NCI-H1092 (cell line): ENCODE results near the gene BST1.

Source experiments
- DNase-seq: peaks from one replicate; lab custom pipeline; 2025; lab: John Stamatoyannopoulos, UW

Gene BST1

DNA sequence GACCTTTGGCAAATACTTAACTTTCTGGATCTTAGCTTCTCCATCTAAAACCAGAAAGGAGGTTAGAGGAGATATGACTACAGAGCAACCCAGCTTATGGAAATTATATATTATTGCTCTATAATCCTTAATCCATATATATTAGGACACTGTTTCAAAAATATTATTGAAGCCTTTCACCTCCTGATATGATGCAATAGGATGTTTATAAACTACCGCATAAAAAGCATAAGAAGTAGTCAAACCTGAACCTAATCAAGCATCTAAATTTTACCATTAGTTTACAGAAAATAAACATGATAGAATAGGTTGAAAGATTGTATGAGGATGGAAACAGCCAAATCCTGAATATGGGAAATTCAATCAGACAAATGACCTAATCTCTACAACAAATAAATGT, 26.8 kb upstream of the BST1 start:
- no peak for DNase-seq

GRCh38 chr4:15676899-15677298, 26.0 kb upstream of the BST1 start:
- no peak for DNase-seq

GRCh38 chr4:15677507-15677988, 25.3 kb upstream of the BST1 start:
- DNase-seq: no peak

DNA sequence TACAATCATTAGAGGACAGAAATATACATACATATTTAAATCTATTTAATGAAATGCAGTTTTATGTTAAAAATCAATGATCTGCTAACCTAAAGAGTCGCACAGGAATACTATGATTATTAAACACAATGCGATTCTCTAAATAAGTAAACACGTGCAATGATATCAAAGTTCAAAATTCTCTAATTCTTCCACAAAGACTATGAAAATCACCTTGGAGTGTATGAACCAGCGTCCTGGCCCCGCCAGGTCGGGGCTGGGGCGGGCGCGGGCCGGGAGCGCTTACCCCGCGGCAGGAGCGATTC, 21.8 kb upstream of the BST1 start:
- DNase-seq: no peak

DNA sequence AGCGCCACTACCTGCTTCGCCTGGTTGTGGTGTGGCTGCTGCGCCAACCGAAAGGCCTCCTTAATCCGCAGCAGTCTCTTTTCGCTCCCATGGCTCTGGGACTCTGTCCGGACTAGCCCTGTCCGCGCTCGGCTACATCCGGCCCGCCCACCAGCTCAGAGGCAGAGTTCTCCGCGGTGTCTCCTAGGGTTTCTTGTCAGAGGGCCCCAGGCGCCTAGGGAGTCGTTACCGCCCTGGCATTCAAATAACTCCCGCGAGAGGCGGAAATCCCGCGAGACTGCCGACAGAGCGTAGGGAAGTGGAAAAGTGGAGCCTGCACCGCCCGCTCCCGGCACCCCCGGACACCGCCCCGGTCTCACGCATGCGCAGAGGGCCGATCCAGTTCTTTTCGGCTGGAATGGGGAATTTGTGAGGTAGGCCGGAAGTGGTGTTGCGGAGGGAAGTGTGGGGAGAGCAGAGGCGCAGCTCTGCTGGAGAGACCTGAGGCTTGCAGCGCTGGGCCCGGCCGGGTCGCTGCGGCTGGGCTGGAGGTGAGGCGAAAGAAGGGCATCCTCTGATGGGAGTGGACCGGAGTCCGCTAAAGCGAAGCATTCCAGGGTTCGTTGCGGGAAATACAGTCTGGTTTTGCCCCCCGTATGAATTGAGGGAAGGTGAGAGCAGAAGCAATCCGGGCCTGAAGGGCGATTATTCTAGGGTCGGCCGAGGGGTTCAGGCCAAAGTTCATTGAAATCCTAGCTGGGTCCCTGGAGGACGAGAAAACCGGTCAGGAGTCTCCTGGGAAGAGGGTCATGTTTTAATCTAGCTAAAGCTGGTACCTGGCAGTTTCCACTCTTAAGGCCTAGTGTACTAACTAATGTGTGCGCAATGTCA, 21.3 kb upstream of the BST1 start, which contains the start of gene FAM200B:
Gene FAM200B (plus strand): TSS at position 456 of the 870 bp plus-strand sequence. CDS start 5,151 bp downstream, outside the sequence.
- DNase-seq: peak; percentile 98

DNA sequence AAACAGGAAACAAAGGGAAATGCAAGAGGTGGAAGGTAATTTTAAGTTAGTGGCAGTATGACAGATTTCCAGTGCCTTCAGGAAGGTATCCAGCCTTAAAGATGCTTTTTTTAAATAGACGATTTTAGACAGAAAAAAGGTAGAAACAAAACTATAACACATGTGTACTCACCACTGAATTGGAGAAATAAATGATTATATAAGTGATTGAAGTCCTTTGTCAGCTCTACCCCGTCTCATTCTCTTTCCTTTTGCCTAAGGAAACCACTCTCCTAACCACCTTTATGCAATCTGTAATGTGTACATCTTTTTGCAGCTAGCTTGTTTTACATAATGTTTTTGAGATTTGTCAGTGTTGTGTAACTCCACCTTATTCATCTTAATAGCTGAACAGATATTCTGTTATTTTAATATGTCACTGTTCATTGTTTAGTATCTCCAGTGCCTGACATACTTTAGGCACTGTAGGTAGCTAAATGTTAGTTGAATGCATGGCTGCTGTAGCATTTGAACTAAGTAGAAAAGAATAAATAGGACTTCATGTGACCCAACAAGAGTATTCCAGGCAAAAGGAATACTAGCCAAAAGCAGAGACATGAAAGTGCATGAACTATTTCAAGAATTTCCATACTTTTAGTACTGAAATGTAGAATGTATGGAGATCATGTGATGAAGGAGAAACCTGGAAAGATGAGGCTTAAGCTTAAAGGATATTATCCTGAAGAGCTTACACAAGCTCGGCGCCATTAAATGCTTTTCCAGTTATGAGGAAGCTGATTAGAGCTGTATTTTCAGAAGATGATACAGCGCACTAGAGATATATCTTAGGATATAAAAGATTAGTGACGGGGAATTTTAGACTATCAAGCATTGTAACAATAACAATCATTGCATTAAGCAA, 20.4 kb upstream of the BST1 start:
- DNase-seq: no peak

- no peak for DNase-seq
Observed at GRCh38 chr4:15683143-15683495, 19.7 kb upstream of the BST1 start.

- DNase-seq: no peak
Observed at GRCh38 chr4:15684498-15684897, 18.4 kb upstream of the BST1 start.

- DNase-seq: no peak
Observed at GRCh38 chr4:15688051-15688450, 14.8 kb upstream of the BST1 start.

- no peak for DNase-seq
Observed at GRCh38 chr4:15689540-15689939, 13.3 kb upstream of the BST1 start.

- DNase-seq: no peak
Observed at GRCh38 chr4:15690020-15690809, 12.7 kb upstream of the BST1 start.

- no peak for DNase-seq
Observed at GRCh38 chr4:15691346-15692135, 11.3 kb upstream of the BST1 start.

DNA sequence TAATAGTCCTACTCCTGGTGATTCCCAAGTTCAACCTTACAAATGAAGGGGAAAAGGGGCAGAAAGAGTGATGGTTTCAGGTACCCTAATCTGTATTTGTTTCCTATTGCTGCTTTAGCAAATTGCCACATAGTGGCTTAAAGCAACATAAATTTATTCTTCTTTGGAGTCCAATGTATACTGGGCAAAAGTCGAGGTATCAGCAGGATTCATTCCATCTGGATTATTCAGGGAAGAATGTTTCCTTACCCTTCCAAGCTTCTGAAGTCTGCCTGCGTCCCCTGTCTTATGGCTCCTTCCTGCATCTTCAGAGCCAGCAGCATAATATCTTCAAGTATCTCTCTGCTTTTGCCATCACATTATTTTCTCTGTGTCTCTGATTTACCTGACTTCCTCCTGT, 10.3 kb upstream of the BST1 start:
- DNase-seq: no peak

DNA sequence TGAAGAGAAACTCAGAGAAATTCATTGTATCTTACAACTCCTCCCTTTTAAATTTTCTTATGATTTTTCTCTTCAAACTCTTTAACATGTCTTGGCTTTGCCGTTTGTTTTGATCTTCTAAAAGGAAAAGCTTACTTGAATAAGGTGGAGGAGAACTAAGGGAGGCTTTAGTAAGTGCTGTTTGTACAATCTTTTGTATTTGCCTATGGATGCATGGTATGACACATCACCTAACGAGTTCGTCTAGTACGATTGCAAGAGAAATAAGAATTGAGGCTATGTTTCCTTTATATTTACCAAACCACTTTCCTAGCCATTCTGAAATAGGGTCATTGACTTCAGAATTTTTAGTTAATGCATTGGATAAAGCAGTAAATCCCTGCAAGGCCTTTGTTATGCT, 8.4 kb upstream of the BST1 start:
- no peak for DNase-seq

GRCh38 chr4:15695240-15695699, 7.6 kb upstream of the BST1 start:
- DNase-seq: no peak

DNA sequence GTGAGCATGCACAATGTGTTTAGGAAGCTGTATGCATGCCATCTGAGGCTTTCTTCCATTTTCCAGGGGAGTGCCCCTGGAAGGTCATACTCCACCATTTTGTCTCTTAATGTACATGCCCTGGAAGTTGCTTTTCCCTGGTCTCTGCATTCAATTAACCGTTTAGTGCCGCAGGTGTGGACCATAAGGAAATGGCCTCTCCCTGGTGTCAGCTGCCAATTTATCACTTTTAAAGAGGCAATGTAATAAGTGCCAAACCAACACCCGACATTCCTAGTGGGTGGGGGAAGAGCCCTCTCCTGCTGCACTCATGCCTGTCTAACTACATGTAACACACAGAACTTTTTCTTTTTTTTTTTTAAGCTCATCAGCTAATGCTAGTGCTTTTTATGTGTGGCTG, 7.1 kb upstream of the BST1 start:
- DNase-seq: no peak

DNA sequence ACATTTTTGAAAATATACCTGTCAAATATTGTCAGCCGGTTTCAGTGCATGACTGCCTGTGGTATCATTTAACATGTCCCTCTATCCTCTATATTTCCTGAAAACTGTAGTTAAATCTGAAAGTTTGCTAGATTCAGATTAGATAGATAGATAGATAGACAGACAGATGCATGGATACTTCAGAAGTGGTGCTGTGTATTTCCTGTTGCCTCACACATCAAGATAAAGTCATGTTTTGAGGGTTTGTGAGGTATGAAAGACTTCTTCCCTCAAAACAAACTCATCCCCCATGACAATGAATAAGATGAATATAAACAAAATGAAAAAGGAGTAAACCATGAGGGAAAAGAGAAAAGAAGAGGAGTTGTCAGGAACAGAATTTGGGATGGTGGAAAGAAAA, 6.0 kb upstream of the BST1 start:
- no peak for DNase-seq

DNA sequence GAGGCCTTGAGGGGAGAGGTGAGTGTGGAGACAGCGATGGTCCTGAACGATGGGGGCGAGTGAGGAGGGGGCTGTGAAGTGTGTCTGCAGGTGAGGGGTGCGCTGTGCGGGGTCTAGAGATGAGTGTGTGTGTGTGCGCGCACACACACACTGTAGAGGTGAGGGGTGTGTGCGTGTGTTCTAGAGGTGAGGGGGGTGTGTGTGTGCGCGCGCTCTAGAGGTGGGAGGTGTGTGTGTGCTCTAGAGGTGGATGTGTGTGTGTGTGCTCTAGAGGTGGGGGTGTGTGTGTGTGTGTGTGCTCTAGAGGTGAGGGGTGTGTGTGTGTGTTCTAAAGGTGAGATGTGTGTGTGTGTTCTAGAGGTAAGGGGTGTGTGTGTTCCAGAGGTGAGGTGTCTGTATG, 574 bp downstream of the BST1 start:
- DNase-seq: no peak

DNA sequence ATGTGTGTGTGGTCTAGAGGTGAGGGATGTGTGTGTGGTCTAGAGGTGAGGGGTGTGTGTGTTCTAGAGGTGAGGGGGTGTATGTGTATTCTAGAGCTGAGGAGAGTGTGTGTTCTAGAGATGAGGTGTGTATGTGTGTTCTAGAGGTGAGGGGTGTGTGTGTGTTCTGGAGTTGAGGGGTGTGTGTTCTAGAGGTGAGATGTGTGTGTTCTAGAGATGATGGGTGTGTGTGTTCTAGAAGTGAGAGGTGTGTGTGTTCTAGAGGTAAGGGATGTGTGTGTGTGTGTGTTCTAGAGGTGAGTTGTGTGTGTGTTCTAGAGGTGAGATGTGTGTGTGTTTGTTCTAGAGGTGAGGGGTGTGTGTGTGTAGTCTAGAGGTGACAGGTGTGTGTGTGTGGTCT, 1.3 kb downstream of the BST1 start:
- DNase-seq: no peak

- DNase-seq: no peak
Observed at GRCh38 chr4:15706646-15707362, 3.9 kb downstream of the BST1 start.

DNA sequence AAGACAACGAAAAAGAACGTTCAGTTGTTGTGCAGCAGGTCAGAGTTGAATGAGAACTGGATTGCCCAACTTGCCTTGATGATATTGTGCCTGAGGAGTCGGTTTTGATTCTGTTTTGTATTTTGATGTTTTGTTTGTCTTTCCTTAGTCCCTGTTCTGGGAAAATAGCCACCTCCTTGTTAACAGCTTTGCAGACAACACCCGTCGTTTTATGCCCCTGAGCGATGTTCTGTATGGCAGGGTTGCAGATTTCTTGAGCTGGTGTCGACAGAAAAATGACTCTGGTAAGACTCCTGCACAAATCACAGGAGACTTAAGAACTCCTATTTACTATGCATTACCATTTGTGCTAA, 4.5 kb downstream of the BST1 start:
- DNase-seq: no peak
